HG02885 (cell line): Measurements from ENCODE around the gene CETN1.

Source experiments
- ATAC-seq: cut with Tn5 transposase; IDR thresholded peaks from one replicate; pipeline ENCODE4 v1.9.1; 2021; ENCODE audit warnings: mild to moderate bottlenecking; ENCODE audit not compliant: unreplicated experiment, poor library complexity

Gene CETN1

GRCh38 chr18:580154-580553 lies at the start of gene CETN1:
CETN1 (plus strand) TSS chr18:580380; CDS start chr18:580409, 29 bp downstream.
- ATAC-seq: no peak

DNA sequence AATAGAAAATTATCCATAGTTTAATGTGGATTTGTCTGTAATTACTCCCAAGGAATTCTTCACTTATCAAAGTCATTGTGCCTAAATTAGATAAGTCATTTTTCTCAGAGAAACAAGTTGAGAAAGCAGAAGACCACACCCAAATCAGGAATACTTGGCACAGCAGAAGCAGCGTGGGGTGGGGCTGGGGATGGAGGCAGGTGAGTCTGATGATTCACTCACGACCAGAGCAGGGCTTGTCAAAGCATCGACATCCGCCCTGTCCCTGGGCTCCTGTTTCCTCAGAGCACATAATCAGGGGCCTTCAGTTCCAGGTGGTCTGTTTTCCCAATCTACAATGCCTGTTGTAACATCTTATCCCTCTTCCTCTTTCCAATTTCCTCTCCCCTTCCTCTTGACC lies 48.2 kb upstream of the CETN1 start:
- no peak for ATAC-seq

- ATAC-seq: no peak
Observed at GRCh38 chr18:532632-533031, 47.5 kb upstream of the CETN1 start.

DNA sequence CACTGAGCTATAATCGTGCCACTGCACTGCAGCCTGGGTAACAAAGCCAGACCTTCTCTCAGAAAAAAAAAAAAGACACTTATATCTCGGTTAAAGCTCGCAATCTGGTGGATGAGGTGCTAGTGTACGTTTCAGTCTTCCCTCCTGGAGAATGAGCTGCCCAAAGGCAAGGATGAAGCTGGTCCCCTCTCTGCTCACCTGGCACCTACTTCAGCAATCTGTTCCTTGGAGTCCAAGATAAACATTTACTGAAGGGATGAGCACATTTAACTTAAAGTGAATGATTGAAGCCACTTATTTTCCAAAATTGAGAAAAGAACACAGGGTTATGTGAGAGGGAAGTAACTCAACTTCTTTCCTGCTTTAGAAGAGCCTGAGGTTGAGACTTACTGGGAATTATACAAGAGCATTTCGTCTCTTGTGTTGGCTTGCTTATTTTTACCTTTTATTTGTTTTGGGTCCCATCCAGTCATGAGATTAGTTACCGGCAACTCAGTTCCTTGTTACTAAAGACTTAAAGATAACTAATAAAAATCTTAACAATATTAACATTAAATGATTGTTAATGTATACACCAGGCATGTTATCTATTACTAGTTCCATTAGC lies 46.1 kb upstream of the CETN1 start:
- no peak for ATAC-seq

GRCh38 chr18:543447-544078 lies 36.6 kb upstream of the CETN1 start:
- no peak for ATAC-seq

GRCh38 chr18:549967-550366 lies 30.2 kb upstream of the CETN1 start:
- ATAC-seq: no peak

GRCh38 chr18:551404-552061 lies 28.6 kb upstream of the CETN1 start:
- peak; percentile 98 for ATAC-seq

DNA sequence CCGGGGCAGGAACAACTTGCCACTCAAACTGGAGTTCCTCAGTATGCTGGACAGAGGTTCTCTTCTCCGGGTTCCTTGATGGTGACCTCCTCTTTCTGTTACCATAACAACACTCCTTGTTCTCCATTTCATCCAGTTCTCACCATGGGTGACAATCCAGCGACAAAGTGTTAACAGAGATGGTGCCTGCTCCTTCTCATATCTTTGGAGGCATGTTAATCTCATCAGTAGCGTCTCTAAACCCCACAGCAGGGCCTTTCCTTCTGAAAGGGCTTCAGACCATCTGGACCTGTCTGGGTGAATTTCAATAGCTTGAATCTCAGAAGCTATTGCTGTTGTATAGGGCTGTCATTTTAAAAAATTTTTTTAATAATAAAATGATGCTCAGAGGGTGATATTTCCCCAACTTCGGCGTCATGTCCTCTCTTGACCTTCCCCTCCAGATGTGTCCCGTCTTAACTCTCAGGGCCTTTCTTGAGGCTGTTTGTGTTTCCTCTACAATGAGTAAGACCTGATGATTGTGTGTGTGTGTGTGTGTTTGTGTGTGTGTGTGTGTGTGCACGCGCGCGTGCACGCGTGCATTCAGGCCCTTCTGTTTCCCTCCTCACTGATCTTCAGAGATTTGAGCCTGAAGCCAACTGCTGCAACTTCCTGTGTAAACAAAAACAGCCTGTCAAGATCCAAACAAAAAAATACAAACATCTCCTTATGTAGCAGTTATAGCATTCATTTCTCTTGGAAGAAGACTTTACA lies 24.3 kb upstream of the CETN1 start:
- no peak for ATAC-seq

DNA sequence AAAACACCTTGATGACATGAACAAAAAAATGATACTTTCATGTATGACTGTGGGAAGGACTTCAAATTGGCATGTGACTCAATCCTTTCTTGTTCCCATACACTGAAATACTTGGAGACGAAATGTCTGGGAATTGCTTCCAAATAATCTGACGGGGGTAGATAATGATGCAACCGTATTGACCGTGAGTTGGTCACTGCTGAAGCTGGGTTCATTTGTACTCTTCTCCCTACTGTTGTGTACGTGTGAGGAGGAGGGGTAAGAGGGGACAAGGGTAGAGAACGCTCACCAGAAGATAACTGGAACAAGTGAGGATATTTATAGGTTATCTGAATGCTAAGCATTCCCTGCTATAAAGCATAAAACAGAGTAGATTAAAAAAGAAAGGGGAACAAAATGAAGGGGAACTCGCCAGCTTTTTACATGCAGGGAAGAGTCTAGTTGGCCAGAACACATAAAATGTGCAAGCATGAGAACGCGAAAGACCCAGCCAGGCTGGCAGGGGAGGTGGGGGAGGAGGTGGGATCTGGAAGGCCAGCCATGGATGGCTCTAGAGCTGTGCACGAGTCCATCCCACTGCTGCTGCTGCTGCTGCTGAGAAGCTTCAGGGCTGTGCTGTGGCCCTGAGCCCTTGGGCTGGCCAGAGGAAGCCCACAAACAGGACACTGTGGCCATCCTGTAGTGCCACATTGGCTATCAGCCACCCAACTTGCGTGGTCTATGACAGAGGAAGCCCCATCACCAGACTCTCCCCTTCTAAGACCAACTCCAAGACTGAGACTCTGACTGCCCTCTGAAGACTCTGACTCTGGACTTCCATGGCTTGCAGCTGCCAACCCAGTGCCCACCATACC lies 15.2 kb upstream of the CETN1 start:
- no peak for ATAC-seq

- no peak for ATAC-seq
Observed at GRCh38 chr18:565562-566061, 14.6 kb upstream of the CETN1 start.

GRCh38 chr18:567122-567521 lies 13.1 kb upstream of the CETN1 start:
- ATAC-seq: no peak

- no peak for ATAC-seq
Observed at GRCh38 chr18:568731-569130, 11.4 kb upstream of the CETN1 start.

DNA sequence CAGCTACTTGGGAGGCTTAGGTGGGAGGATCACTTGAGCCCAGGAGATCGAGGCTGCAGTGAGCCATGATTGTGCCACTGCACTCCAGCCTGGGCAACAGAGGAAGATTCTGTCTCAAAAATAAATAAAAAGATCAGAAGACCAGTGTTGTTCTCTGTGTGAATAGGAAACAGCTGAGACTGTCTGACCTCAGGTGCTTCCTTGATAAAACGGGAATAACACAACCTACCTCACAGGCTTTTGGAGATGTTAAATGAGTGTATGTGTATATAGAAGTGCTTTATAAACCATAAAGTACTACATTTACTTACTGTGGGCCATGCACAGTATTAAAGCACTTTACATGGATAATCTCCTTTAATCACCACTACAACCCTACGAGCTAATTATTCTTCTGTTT lies 9.9 kb upstream of the CETN1 start:
- ATAC-seq: no peak

GRCh38 chr18:570697-571096 lies 9.5 kb upstream of the CETN1 start:
- no peak for ATAC-seq

DNA sequence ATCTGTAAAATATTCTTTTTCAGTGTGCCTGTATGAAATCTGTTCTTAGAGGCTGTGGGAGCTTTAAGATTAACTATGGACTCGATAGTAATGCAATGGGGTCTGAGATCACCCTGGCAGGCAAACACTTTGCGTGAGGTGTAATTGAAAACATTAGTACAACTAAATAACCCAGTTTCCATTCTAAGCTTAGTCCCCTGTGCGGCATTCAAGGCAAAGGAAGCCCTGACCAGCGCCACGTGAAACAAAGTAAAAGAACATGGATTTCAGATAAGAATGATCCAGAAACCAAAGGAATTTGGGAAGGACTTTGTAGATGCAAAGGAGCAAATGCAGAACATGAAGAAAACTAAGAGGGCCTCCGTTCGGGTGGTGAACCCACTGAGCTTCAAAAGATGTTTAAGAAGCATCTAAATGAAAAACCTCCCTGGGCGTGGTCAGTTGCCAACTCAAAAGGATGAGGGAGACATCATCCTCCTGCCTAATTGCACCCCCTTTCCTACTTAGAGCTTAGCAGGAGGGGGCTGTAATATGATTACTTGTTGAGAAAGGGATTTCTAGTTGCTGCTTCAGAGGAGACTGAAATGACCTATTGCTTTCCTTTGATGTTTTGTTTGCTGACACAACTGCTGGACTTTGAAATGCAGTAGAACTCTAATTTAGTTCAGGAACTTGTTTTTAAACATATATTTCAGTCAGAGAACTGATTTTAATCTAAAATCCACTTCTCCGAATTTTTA lies 7.9 kb upstream of the CETN1 start:
- ATAC-seq: no peak

- no peak for ATAC-seq
Observed at GRCh38 chr18:572831-573289, 7.3 kb upstream of the CETN1 start.

DNA sequence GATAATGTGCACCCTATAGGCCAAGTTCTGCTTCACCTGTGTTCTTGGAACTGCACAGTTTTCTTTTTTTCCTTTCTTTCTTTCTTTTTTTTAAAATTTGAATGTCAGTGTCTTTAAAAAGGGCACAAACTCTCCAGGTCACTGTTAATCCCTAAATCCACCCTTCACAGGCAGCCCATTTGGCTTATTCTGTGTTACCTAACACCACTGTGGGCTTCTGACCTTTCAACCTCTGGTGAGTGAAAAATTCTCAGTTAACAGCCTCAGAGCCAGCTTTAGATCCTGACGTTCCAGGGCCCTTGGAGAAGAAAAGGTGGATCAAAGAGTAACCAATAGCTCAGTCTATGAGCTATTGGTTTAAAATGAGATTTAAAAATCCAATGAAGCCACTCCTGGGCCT lies 6.8 kb upstream of the CETN1 start:
- no peak for ATAC-seq

- ATAC-seq: no peak
Observed at GRCh38 chr18:574149-574860, 5.9 kb upstream of the CETN1 start.
